ENCODE data around the gene SYVN1.

The SYVN1 gene

GRCh38 chr11:65128182-65129145 lies 5.9 kb downstream of the SYVN1 start:
- TF ChIP-seq CTCF (conservative IDR thresholded peaks at IDR 0.05) = no peak

GRCh38 chr11:65127473-65128181 lies 6.7 kb downstream of the SYVN1 start:
- no peak for TF ChIP-seq CTCF (conservative IDR thresholded peaks at IDR 0.05)
- H3K27ac ChIP-seq = peak overlapping the region; percentile 18

More at GRCh38 chr11:65128182-65129145, 5.9 kb downstream of the SYVN1 start:
- peak overlapping the region; percentile 18 for H3K27ac ChIP-seq

- peak overlapping the region; percentile 18 for H3K27ac ChIP-seq
These were observed 7.6 kb downstream of the SYVN1 start for GRCh38 chr11:65126624-65127274.

GRCh38 chr11:65125197-65126056 lies 8.9 kb downstream of the SYVN1 start:
- no peak for TF ChIP-seq CTCF (conservative IDR thresholded peaks at IDR 0.05)
- peak overlapping the region; percentile 18; the same call in 1 of the 2 replicates for H3K27ac ChIP-seq

More at GRCh38 chr11:65126624-65127274, 7.6 kb downstream of the SYVN1 start:
- TF ChIP-seq CTCF (conservative IDR thresholded peaks at IDR 0.05) = no peak

- H3K27ac ChIP-seq = peak overlapping the region; percentile 100; the same call in 1 of the 2 replicates
- TF ChIP-seq CTCF (conservative IDR thresholded peaks at IDR 0.05) = no peak
These were observed 9.7 kb downstream of the SYVN1 start for GRCh38 chr11:65124480-65125196.

GRCh38 chr11:65121865-65122696 lies 12.2 kb downstream of the SYVN1 start, which contains the start of the genes FAU and MRPL49:
FAU (minus strand) TSS chr11:65122134; CDS start chr11:65121813, 321 bp downstream.
MRPL49 (plus strand) TSS chr11:65122321; CDS start chr11:65122347, 26 bp downstream.
- no peak for TF ChIP-seq CTCF (conservative IDR thresholded peaks at IDR 0.05)
- H3K27ac ChIP-seq = peak within 1 kb of the TSS; percentile 100
